Esophagus squamous epithelium (tissue), 5 donors: ENCODE results near the gene ABCE1. TPM values are rescaled to one million over a fixed set of nuclear protein-coding genes. Genes with fewer than 3 reads are reported as not detected.

Source experiments
- DNase-seq: peaks from one replicate; lab custom pipeline; 2025; lab: John Stamatoyannopoulos, UW
- H3K27ac ChIP-seq, 4 donors: fragments of 200-600 bp; sonication (generic); one replicate each; pipeline ENCODE4 v1.5.1; 2016 to 2019; ENCODE audit warnings: mild to moderate bottlenecking in 1 of 4
- H3K27me3 ChIP-seq, 4 donors: fragments of 200-600 bp; sonication (generic); 1 replicate in 3 of 4; 2 replicates in 1 of 4; pipeline versions ENCODE4 v1.5.1 to v1.6.0; 2017 to 2021; ENCODE audit warnings: antibody characterized with exemption in 1 of 4
- H3K36me3 ChIP-seq, 3 donors: fragments of 200-600 bp; sonication (generic); one replicate each; pipeline ENCODE4 v1.5.1; 2016 to 2019
- H3K4me1 ChIP-seq, 3 donors: fragments of 200-600 bp; sonication (generic); one replicate each; pipeline ENCODE4 v1.5.1; 2017 to 2019
- H3K4me3 ChIP-seq, 4 donors: fragments of 200-600 bp; sonication (generic); 1 replicate in 3 of 4; 2 replicates in 1 of 4; pipeline ENCODE4 v1.5.1; 2016 to 2019; ENCODE audit warnings: mild to moderate bottlenecking in 2 of 4, moderate library complexity in 1 of 4
- H3K9me3 ChIP-seq, 3 donors: fragments of 200-600 bp; sonication (generic); one replicate each; pipeline ENCODE4 v1.5.1; 2016 to 2019
- POLR2A ChIP-seq, 4 donors: fragments of 450-650 bp; IDR thresholded peaks; one replicate each; pipeline ENCODE4 v1.6.1; 2017; ENCODE audit warnings: antibody characterized with exemption in 4 of 4, mild to moderate bottlenecking in 4 of 4, moderate library complexity in 3 of 4
- WGBS, 2 donors: methylation state at CpG; one replicate each; pipeline ENCODE4 v1.1.5; 2018; 5-methylcytosine and 5-hydroxymethylcytosine counted together
- intact Hi-C: fragments of 100-400 bp; cut with DNase I; formaldehyde crosslinking; loops from one replicate; pipeline ENCODE4 v1.15.0; 2022
- total RNA-seq, 4 donors: library from RNA; depleted of rRNA; stranded (reverse); fragments of >200 nt; gene quantifications; one replicate each; pipeline ENCODE4 v1.1.0, GENCODE V29; 2016
- TF ChIP-seq, protein P1 (sequence below), 6 experiments: fragments of 450-650 bp in 4 of 6; fragments of 200-600 bp in 2 of 6; sonication (generic) in 2 of 6; IDR thresholded peaks; one replicate each; pipeline ENCODE4 v1.5.1; 2016 to 2019; ENCODE audit warnings: antibody characterized with exemption in 6 of 6, mild to moderate bottlenecking in 4 of 6, moderate library complexity in 4 of 6
- donor health status: DM: yes; HTN: yes; CAD: no.

The ABCE1 gene
- total RNA-seq, 4 donors from 2014 or later, result 54.8 to 109 (median 84.5) TPM

DNA sequence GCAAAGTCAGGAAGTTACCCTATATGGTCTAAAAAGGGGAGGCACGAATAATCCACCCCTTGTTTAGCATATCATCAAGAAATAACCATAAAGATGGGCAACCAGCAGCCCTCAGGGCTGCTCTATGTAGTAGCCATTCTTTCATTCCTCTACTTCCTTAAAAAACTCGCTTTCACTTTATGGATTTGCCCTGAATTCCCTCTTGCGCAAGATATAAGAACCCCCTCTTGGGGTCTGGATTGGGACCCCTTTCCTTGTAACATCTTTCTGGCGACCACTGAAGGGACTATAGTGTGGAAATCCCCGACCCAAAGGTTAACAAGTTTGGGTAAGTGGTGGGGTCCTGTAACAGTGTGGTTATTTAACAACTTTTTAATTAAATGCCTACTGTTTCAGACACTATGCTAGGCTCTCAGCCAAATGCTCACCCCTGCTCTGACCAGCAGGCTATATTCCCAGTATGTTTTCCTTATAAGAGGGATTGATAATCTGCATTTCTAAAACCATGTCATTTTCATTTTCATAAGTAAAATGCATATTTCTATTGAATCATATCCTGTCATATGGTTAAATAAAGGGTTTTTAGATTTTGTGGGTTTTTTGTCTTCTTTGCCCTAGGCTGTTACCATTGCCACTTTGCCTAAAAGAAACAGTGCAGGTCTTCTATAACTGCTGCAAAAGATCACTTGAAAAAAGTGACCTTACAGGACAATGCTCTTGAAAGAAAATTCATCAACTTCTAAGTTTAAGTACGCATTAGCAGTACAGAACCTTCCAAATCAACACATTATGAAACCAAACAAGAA is 41.6 kb upstream of the ABCE1 start:
- no peak for TF ChIP-seq POLR2A (IDR thresholded peaks at IDR 0.05)
- TF ChIP-seq, protein P1, sequence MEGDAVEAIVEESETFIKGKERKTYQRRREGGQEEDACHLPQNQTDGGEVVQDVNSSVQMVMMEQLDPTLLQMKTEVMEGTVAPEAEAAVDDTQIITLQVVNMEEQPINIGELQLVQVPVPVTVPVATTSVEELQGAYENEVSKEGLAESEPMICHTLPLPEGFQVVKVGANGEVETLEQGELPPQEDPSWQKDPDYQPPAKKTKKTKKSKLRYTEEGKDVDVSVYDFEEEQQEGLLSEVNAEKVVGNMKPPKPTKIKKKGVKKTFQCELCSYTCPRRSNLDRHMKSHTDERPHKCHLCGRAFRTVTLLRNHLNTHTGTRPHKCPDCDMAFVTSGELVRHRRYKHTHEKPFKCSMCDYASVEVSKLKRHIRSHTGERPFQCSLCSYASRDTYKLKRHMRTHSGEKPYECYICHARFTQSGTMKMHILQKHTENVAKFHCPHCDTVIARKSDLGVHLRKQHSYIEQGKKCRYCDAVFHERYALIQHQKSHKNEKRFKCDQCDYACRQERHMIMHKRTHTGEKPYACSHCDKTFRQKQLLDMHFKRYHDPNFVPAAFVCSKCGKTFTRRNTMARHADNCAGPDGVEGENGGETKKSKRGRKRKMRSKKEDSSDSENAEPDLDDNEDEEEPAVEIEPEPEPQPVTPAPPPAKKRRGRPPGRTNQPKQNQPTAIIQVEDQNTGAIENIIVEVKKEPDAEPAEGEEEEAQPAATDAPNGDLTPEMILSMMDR (IDR thresholded peaks at IDR 0.05), result no peak
- DNase-seq, result no peak
- H3K27ac ChIP-seq, result no peak overlapping the region
- no peaks in the 10 kb centered on the region for H3K27me3 ChIP-seq
- no peaks in the 10 kb centered on the region for H3K4me1 ChIP-seq
- H3K36me3 ChIP-seq, result peaks cover 0 to 9% (median 0%) of the 10 kb centered on the region in 3 donors
- H3K9me3 ChIP-seq, result no peaks in the 10 kb centered on the region
- 89 to 90% methylated on average over 6 of the region's 6 CpGs for WGBS, 2 donors
- intact Hi-C loops, result no loop called here
- H3K4me3 ChIP-seq, result no peak overlapping the region

DNA sequence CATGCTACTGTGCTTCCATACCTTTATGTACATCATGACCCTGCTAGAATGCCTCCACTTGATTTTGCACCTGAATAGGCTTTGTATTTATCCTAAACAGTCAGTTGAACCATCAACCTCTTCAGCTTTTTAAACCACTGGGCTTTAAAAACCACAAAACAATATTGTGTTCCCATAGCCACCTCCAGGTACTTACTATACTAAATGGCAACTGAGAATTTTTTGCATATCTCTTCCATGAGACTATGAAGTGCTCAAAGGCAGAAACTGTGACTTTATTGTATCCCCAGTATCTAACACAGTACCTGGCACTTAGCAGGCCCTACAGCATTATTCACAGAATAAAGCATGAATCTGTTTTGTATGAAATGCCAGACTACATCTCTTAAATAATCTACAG is 39.9 kb upstream of the ABCE1 start:
- no peaks in the 10 kb centered on the region for H3K9me3 ChIP-seq
- H3K27ac ChIP-seq, result no peak overlapping the region
- DNase-seq, result no peak
- peaks cover 0 to 18% (median 0%) of the 10 kb centered on the region in 3 donors for H3K36me3 ChIP-seq
- no peaks in the 10 kb centered on the region for H3K4me1 ChIP-seq
- no peaks in the 10 kb centered on the region for H3K27me3 ChIP-seq
- intact Hi-C loops, result no loop called here
- no peak overlapping the region for H3K4me3 ChIP-seq
- TF ChIP-seq, protein P1 (IDR thresholded peaks at IDR 0.05), result no peak
- no peak for TF ChIP-seq POLR2A (IDR thresholded peaks at IDR 0.05)

DNA sequence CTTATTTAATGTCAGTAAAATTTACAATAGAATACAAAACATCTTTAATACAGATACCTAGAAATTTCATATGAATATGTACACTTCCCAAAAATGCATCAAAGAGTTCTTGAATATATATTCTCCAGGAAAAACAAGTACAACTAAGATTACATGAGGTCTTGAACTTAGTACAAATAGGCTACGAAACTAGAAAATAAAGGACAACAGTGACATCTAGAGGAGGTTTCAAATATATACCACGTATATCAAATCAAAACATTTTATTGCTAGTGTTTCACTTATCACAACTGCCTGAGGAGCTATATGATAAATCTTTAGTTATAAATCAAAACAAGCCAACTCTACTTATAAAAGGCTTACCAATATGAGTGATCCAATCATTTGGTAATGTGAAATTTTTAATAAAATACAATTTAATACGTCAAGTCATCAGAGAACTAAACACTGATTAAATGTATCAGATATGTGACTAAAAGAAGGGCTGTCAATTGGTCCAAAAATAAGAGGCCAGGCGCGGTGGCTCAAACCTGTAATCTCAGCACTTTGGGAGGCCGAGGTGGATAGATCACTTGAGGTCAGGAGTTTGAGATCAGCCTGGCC is 36.7 kb upstream of the ABCE1 start:
- no peaks in the 10 kb centered on the region for H3K27me3 ChIP-seq
- no peaks in the 10 kb centered on the region for H3K9me3 ChIP-seq
- intact Hi-C loops, result loop anchor here (10.0 kb wide), 1 partner anchor 887 kb away; no protein-coding TSS in a partner anchor
- no peak overlapping the region for H3K4me3 ChIP-seq
- DNase-seq, result no peak
- no peaks in the 10 kb centered on the region for H3K4me1 ChIP-seq
- no peak overlapping the region for H3K27ac ChIP-seq
- WGBS, 2 donors, result 54 to 65% methylated on average over 6 of the region's 6 CpGs
- peaks cover 0 to 13% (median 0%) of the 10 kb centered on the region in 3 donors for H3K36me3 ChIP-seq
- TF ChIP-seq POLR2A (IDR thresholded peaks at IDR 0.05), result no peak
- TF ChIP-seq, protein P1 (IDR thresholded peaks at IDR 0.05), result peak in 3 of 6 experiments; percentile 40 to 59 (median 55)

DNA sequence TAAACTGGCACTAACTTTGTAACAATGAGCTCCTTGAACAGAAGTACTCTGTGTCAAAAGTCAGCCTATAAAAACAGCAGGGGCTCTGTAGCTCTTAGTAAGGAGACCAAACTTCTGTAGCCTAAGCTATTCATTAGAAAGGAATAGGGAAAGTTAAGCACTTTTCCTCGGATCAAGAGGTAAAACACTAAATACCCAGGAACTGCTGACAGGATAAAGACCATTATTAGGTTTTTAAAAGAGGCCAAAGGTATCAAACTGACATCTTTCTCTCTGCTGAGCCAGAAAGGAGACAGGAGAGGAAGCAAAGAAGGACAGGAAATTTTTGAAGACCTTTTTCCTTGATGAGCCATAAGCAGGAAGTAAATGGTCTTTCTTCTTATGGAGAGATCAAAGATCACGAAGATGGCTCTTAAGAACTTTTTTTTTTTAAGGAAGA is 32.0 kb upstream of the ABCE1 start:
- WGBS, 2 donors, result 58 to 67% methylated on average over 2 of the region's 2 CpGs
- Histone ChIP-seq H3K27me3 (no peaks in the 10 kb centered on the region), H3K4me1 (no peaks in the 10 kb centered on the region), H3K4me3 (no peak overlapping the region), H3K27ac (no peak overlapping the region), H3K9me3 (no peaks in the 10 kb centered on the region), H3K36me3 (peaks cover 0 to 21% (median 0%) of the 10 kb centered on the region in 3 donors)
- no peak for DNase-seq
- intact Hi-C loops, result loop anchor here (10.0 kb wide), 1 partner anchor 891 kb away; no protein-coding TSS in a partner anchor
- no peak for TF ChIP-seq POLR2A (IDR thresholded peaks at IDR 0.05)
- TF ChIP-seq, protein P1 (IDR thresholded peaks at IDR 0.05), result no peak

DNA sequence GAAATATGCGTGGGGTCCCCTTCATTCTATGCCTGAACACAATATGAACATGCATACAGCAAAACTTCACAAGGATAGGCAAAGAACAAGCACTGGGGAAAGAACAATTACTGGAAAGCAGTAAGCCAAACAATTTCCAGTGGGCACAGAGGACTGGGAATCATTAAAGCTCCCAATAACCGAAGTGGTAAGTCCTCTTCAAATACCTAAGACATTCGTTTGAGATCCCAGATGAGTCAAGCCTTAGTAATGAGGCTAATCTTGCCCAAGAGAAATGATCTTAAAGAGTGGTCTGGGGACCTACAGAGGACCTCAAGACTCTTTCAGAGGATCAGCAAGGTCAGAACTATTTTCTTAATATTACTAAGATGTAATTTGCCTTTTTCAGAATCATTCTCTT is 28.8 kb upstream of the ABCE1 start:
- no peak for DNase-seq
- WGBS, 2 donors, result 59 to 60% methylated on average over 3 of the region's 3 CpGs
- Histone ChIP-seq H3K9me3 (no peaks in the 10 kb centered on the region), H3K27ac (no peak overlapping the region), H3K4me1 (no peaks in the 10 kb centered on the region), H3K36me3 (peaks cover 0 to 10% (median 0%) of the 10 kb centered on the region in 3 donors), H3K4me3 (no peak overlapping the region), H3K27me3 (no peaks in the 10 kb centered on the region)
- intact Hi-C loops, result loop anchor here (10.0 kb wide), 1 partner anchor 895 kb away; no protein-coding TSS in a partner anchor
- TF ChIP-seq, protein P1 (IDR thresholded peaks at IDR 0.05), result no peak
- TF ChIP-seq POLR2A (IDR thresholded peaks at IDR 0.05), result no peak
